Glutamatergic neuron (in vitro differentiated cells): ENCODE measurements around the gene FAM234A. TPM values are rescaled to one million over a fixed set of nuclear protein-coding genes. Genes with fewer than 3 reads are reported as not detected.
"Not testable (repeated sequence)": the region's sequence is repeated elsewhere in the genome, so short reads cannot be mapped to it uniquely, and the experiment has no call there.

Experiments used
- DNase-seq: peaks from one replicate; pipeline ENCODE4 v3.0.0; 2022
- H3K27ac Mint-ChIP-seq: one replicate; pipeline ENCODE4 v1.8.0; 2020; ENCODE audit warnings: mild to moderate bottlenecking, mixed read lengths, inconsistent platforms; ENCODE audit not compliant: unreplicated experiment
- H3K27me3 Mint-ChIP-seq: one replicate; pipeline ENCODE4 v1.8.0; 2020; ENCODE audit warnings: mild to moderate bottlenecking, moderate library complexity, mixed read lengths, inconsistent platforms; ENCODE audit not compliant: unreplicated experiment
- H3K36me3 Mint-ChIP-seq: one replicate; pipeline ENCODE4 v1.8.0; 2020; ENCODE audit warnings: mild to moderate bottlenecking, mixed read lengths, inconsistent platforms; ENCODE audit not compliant: unreplicated experiment
- H3K4me1 Mint-ChIP-seq: one replicate; pipeline ENCODE4 v1.8.0; 2020; ENCODE audit warnings: mild to moderate bottlenecking, low read depth, mixed read lengths, inconsistent platforms; ENCODE audit not compliant: unreplicated experiment
- H3K4me3 Mint-ChIP-seq: one replicate; pipeline ENCODE4 v1.8.0; 2020; ENCODE audit warnings: mild to moderate bottlenecking, mixed read lengths, inconsistent platforms; ENCODE audit not compliant: unreplicated experiment
- H3K9me3 Mint-ChIP-seq: one replicate; pipeline ENCODE4 v1.8.0; 2020; ENCODE audit warnings: mild to moderate bottlenecking, moderate library complexity, mixed read lengths, inconsistent platforms; ENCODE audit not compliant: unreplicated experiment
- total RNA-seq: library from RNA; stranded (reverse); fragmentation: NEBNext Ultra II Directional; extraction: Animal tissue kit (Norgen Biotek cat#: 25700); gene quantifications from one replicate; pipeline ENCODE4 v1.2.1, GENCODE V29; 2021; ENCODE audit not compliant: unreplicated experiment
- TF ChIP-seq, protein P1 (sequence below): fragments of 200-600 bp; sonication (generic); IDR thresholded peaks from one replicate; pipeline ENCODE4 v1.5.0; 2021; ENCODE audit not compliant: partially characterized antibody, unreplicated experiment

The FAM234A gene
- total RNA-seq, 1 donor from 2014 or later: 82.7 TPM

DNA sequence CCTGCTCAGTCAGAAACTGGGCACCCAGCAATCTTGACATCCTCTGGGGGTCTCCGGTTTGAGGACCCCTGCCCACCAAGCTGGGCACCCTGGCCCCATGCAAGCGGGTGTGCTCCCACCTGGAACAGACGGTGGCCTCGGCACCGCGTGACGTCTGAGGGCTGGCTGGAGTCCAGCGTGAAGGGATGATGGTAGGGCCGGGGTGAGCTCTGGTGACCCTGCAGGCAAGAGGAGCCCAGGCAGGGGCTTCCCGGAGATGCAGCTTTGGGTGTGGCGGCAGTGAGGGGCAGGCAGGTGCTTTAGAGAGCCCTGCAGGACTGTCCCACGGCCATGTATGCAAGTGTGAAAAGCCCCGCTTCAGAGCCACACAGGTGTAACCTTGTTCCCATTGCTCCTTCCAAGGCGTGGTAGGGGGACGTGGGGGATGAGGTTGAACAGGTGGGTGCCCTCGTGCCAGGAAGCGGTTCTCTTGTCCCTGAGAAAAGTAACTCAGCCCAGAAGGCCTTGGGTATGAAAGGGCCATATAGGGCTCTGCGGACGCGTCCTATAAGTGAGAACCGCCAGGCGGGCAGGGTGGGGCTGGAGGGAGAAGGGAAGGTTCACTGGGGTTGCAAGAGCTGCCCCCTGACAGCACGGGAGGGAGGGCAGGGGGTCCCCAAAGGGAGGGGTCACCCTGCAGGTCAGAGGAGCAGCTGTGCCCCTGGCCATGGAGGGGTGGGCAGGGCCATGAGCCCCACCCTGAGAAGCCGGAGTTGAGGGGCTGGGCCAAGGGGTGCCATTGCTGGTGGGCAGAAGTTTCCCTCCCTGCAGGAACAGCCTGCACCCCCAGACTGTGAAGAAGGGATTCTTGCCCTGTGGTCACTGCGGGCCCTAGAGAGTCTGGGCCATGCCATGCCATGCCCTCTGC is 31.9 kb downstream of the FAM234A start:
- Mint-ChIP-seq H3K27ac (no peak overlapping the region), H3K9me3 (peaks cover 13% of the 10 kb centered on the region), H3K36me3 (no peaks in the 10 kb centered on the region), H3K4me1 (no peaks in the 10 kb centered on the region), H3K27me3 (peaks cover 11% of the 10 kb centered on the region), H3K4me3 (no peak overlapping the region)
- TF ChIP-seq, protein P1, sequence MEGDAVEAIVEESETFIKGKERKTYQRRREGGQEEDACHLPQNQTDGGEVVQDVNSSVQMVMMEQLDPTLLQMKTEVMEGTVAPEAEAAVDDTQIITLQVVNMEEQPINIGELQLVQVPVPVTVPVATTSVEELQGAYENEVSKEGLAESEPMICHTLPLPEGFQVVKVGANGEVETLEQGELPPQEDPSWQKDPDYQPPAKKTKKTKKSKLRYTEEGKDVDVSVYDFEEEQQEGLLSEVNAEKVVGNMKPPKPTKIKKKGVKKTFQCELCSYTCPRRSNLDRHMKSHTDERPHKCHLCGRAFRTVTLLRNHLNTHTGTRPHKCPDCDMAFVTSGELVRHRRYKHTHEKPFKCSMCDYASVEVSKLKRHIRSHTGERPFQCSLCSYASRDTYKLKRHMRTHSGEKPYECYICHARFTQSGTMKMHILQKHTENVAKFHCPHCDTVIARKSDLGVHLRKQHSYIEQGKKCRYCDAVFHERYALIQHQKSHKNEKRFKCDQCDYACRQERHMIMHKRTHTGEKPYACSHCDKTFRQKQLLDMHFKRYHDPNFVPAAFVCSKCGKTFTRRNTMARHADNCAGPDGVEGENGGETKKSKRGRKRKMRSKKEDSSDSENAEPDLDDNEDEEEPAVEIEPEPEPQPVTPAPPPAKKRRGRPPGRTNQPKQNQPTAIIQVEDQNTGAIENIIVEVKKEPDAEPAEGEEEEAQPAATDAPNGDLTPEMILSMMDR: no peak
- no peak for DNase-seq

DNA sequence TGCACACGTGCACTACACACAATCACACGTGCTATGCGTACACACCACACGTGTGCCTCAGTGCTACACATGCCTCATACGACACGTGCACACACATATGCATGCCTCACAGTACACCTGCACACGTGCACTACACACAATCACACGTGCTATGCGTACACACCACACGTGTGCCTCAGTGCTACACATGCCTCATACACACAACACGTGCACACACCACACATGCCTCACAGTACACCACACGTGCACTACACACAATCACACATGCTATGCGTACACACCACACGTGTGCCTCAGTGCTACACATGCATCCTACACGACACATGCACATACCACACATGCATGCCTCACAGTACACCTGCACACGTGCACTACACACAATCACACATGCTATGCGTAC is 32.9 kb downstream of the FAM234A start:
- peaks cover 12% of the 10 kb centered on the region for H3K9me3 Mint-ChIP-seq
- H3K4me1 Mint-ChIP-seq, H3K36me3 Mint-ChIP-seq, H3K4me3 Mint-ChIP-seq, H3K27ac Mint-ChIP-seq, DNase-seq: not testable (repeated sequence)
- H3K27me3 Mint-ChIP-seq: peaks cover 11% of the 10 kb centered on the region

DNA sequence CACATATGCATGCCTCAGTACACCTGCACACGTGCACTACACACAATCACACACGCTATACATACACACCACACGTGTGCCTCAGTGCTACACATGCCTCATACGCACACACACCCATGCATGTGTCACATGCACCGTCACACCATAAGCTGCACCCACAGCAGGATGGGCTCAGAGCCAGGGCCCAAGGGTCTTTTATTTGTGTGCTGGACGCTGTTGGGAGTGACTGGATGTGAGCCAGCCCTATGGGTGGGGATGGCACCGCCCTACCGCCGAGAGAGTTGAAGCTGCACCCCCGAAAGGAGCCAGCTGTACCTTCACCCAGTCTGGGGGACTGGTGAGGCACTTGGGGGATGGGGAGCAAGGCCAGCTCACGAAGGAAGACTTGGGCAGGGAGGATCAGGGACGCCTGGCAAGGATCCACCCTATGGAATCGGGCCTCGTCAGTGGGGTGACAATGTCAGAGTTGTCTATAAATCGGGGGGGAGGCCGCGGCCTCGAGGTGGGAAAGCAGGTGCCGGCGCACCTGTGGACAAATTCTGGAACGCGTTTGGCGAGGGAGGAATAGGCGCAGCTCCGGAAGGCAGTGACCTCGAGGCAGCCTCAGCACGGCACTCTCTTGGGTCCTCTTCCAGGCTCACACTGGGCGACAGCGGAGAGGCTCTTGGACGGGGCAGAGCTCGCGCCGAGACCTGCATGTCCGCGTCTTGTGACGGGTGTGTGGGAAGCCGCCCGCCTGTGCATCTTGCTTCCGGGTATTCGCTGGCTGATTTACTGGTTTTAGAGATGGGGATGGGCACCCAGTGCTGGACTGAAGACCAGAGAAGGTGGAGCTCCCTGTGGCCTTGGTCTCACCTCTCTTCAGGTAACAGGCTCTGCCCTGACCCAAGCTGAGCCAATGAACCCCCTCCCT is 33.8 kb downstream of the FAM234A start:
- TF ChIP-seq, protein P1: no peak
- Mint-ChIP-seq H3K4me1 (peaks cover 1% of the 10 kb centered on the region), H3K27ac (no peak overlapping the region), H3K36me3 (peaks cover 4% of the 10 kb centered on the region), H3K27me3 (peaks cover 11% of the 10 kb centered on the region), H3K4me3 (no peak overlapping the region), H3K9me3 (peaks cover 12% of the 10 kb centered on the region)
- DNase-seq: no peak

DNA sequence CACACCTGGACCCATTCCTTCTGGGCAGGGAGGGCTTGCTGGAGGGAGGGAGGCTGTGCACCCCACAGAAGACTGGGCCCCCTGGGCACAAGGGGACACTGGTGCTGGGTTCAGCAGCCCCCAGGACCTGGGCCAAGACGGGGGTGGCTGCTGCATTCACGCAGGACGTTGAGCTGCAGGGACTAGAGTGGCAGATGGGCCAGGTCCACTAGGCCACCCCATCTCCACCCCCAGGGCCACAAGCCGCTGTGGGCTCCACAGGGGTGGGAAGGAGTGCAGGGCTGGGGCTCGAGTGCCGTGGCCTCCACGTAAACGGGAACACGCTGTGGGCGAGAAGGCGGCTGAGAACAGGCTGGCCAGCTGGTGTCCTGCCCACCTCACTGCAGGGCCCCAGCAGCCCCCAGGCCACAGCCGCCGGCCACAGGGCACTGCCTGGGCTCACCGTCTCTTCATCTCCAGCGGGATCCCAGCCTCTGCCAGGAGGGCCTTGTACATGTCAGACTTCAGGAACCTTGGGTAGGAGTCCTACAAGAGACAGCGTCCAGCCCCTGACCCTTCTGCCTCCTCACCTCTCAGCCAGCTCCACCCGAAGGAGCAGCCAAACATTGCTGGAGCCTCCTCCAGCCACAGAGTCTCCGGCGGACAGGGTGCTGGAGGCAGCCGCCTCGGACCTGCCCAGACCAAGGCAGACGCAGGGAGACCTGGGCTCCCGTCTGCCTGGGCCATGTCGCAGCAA is 34.6 kb downstream of the FAM234A start:
- TF ChIP-seq, protein P1: no peak
- no peak overlapping the region for H3K4me3 Mint-ChIP-seq

More for the DNA sequence above, 34.6 kb downstream of the FAM234A start:
- Mint-ChIP-seq H3K27me3 (peaks cover 11% of the 10 kb centered on the region), H3K9me3 (peaks cover 10% of the 10 kb centered on the region), H3K36me3 (peaks cover 4% of the 10 kb centered on the region), H3K27ac (no peak overlapping the region), H3K4me1 (peaks cover 1% of the 10 kb centered on the region)
- DNase-seq: no peak
